HepG2 (cell line): ENCODE measurements around the gene RAD9A. TPM values are rescaled to one million over a fixed set of nuclear protein-coding genes. Genes with fewer than 3 reads are reported as not detected.

Source experiments
- BRD4 ChIP-seq: sonication (generic); formaldehyde crosslinking; IDR thresholded peaks from 2 replicates; pipeline ENCODE4 v1.4.0; 2020; ENCODE audit warnings: missing genetic modification reagents
- MED8 ChIP-seq: sonication (generic); formaldehyde crosslinking; IDR thresholded peaks from 2 replicates; pipeline ENCODE4 v1.8.1; 2023; ENCODE audit warnings: mild to moderate bottlenecking, missing genetic modification reagents; ENCODE audit not compliant: insufficient replicate concordance
- POGK ChIP-seq: sonication (generic); formaldehyde crosslinking; conservative IDR thresholded peaks from 2 replicates; pipeline ENCODE4 v1.8.0; 2022; ENCODE audit warnings: mild to moderate bottlenecking, moderate library complexity, missing genetic modification reagents
- STAG1 ChIP-seq: sonication (generic); formaldehyde crosslinking; IDR thresholded peaks from 2 replicates; pipeline ENCODE4 v1.4.0; 2020; ENCODE audit warnings: missing genetic modification reagents
- ZBTB40 ChIP-seq, 2 experiments: fragments of 450-650 bp in 1 of 2; sonication (generic) in 1 of 2; formaldehyde crosslinking in 1 of 2; IDR thresholded peaks; 2 replicates each; pipeline versions ENCODE4 v1.6.1 to v1.8.0; 2016 to 2022; ENCODE audit warnings: antibody characterized with exemption in 1 of 2, mild to moderate bottlenecking in 1 of 2, missing genetic modification reagents in 1 of 2
- ZNF260 ChIP-seq: sonication (generic); formaldehyde crosslinking; IDR thresholded peaks from 2 replicates; pipeline ENCODE4 v1.4.0; 2020; ENCODE audit warnings: missing genetic modification reagents, low read depth, mild to moderate bottlenecking, borderline replicate concordance
- polyA plus RNA-seq, 8 experiments: library from polyadenylated mRNA; depleted of rRNA in 3 of 8; stranded (reverse) in 7 of 8; unstranded in 1 of 8; fragments of >200 nt; fragmentation: Illumina TruSeq in 4 of 8; extraction: Trizol in 4 of 8; gene quantifications; 2 replicates each; pipeline versions ENCODE4 v1.2.1 to v1.2.3, GENCODE V29; 2011 to 2016; ENCODE audit warnings: low read depth in 4 of 8, missing spikeins in 1 of 8, mixed read lengths in 1 of 8; ENCODE audit not compliant: insufficient read depth in 1 of 8
- total RNA-seq, 5 experiments: library from RNA; depleted of rRNA; stranded (reverse); fragments of >200 nt; fragmentation: Illumina TruSeq; extraction: Trizol; gene quantifications; 2 replicates each; pipeline ENCODE4 v1.2.3, GENCODE V29; 2016; ENCODE audit warnings: low read depth in 1 of 5
- TF ChIP-seq, protein P1 (sequence below): sonication (generic); formaldehyde crosslinking; IDR thresholded peaks from 2 replicates; pipeline ENCODE4 v1.4.0; 2020; ENCODE audit warnings: missing genetic modification reagents

Gene RAD9A
- total and polyA plus RNA-seq, 2 of the 13 experiments (the other 11 are each of a cell fraction or from before 2014, with no cell fraction given): 10.1 to 15.7 TPM

DNA sequence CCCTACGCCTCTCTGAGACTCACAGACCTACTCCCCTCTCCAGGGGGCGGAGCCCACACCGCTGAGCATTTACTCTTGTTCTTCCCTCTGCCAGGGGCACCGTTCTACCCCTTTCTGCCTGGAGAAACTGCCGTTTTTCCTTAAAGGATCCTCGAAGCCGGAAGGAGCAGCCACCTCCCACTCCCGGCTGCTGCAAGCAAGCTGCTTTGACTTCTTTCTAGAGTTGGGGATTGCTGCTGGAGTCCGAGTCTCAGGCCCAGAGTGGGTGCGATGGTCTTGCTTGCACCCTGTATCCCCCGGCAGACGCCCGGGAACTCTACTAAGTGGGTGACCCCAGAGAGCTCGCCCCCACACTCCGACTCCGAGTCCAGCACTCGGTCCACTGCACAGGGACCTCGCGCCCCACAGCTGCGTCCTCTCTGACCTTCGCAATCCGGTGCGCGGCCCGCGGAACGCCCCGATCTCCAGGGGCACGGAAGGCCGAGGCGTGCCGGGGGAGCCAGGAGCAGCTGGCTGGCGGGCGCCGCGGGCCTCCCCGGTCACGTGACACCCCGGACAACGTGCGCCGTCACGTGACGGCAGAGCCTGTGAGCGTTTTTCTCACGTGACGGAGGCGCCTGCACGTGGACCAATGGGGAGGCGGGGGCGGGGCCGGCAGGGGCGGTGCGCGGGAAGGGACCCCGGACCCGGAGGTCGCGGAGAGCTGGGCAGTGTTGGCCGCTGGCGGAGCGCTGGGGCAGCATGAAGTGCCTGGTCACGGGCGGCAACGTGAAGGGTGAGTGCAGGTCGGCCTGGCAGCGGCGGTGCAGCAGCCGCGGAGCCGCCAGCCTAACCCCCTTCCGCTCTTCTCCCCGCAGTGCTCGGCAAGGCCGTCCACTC lies at the start of gene RAD9A (continued):
- TF ChIP-seq ZBTB40 (IDR thresholded peaks at IDR 0.05) (no peak), ZBTB40 (CRISPR knock-in tag; IDR thresholded peaks at IDR 0.05) (peak; percentile 81), MED8 (CRISPR knock-in tag) (peak; percentile 92), POGK (CRISPR knock-in tag) (0 out of 2 replicates have a peak, but pooled peaks have one; percentile 67), ZNF260 (CRISPR knock-in tag) (no peak), BRD4 (0 out of 2 replicates have a peak, but pooled peaks have one; percentile 28), STAG1 (no peak)
- TF ChIP-seq, protein P1, sequence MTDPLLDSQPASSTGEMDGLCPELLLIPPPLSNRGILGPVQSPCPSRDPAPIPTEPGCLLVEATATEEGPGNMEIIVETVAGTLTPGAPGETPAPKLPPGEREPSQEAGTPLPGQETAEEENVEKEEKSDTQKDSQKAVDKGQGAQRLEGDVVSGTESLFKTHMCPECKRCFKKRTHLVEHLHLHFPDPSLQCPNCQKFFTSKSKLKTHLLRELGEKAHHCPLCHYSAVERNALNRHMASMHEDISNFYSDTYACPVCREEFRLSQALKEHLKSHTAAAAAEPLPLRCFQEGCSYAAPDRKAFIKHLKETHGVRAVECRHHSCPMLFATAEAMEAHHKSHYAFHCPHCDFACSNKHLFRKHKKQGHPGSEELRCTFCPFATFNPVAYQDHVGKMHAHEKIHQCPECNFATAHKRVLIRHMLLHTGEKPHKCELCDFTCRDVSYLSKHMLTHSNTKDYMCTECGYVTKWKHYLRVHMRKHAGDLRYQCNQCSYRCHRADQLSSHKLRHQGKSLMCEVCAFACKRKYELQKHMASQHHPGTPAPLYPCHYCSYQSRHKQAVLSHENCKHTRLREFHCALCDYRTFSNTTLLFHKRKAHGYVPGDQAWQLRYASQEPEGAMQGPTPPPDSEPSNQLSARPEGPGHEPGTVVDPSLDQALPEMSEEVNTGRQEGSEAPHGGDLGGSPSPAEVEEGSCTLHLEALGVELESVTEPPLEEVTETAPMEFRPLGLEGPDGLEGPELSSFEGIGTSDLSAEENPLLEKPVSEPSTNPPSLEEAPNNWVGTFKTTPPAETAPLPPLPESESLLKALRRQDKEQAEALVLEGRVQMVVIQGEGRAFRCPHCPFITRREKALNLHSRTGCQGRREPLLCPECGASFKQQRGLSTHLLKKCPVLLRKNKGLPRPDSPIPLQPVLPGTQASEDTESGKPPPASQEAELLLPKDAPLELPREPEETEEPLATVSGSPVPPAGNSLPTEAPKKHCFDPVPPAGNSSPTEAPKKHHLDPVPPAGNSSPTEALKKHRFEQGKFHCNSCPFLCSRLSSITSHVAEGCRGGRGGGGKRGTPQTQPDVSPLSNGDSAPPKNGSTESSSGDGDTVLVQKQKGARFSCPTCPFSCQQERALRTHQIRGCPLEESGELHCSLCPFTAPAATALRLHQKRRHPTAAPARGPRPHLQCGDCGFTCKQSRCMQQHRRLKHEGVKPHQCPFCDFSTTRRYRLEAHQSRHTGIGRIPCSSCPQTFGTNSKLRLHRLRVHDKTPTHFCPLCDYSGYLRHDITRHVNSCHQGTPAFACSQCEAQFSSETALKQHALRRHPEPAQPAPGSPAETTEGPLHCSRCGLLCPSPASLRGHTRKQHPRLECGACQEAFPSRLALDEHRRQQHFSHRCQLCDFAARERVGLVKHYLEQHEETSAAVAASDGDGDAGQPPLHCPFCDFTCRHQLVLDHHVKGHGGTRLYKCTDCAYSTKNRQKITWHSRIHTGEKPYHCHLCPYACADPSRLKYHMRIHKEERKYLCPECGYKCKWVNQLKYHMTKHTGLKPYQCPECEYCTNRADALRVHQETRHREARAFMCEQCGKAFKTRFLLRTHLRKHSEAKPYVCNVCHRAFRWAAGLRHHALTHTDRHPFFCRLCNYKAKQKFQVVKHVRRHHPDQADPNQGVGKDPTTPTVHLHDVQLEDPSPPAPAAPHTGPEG (CRISPR knock-in tag): peak; percentile 31
